ENCODE measurements around the gene SLC1A4. TPM values are rescaled to one million over a fixed set of nuclear protein-coding genes. Genes with fewer than 3 reads are reported as not detected.

Gene SLC1A4
- total and polyA plus RNA-seq, 10 of the 15 experiments (the other 5 are each of a cell fraction or from before 2014, with no cell fraction given): 10.8 to 43.2 (median 27.7) TPM

DNA sequence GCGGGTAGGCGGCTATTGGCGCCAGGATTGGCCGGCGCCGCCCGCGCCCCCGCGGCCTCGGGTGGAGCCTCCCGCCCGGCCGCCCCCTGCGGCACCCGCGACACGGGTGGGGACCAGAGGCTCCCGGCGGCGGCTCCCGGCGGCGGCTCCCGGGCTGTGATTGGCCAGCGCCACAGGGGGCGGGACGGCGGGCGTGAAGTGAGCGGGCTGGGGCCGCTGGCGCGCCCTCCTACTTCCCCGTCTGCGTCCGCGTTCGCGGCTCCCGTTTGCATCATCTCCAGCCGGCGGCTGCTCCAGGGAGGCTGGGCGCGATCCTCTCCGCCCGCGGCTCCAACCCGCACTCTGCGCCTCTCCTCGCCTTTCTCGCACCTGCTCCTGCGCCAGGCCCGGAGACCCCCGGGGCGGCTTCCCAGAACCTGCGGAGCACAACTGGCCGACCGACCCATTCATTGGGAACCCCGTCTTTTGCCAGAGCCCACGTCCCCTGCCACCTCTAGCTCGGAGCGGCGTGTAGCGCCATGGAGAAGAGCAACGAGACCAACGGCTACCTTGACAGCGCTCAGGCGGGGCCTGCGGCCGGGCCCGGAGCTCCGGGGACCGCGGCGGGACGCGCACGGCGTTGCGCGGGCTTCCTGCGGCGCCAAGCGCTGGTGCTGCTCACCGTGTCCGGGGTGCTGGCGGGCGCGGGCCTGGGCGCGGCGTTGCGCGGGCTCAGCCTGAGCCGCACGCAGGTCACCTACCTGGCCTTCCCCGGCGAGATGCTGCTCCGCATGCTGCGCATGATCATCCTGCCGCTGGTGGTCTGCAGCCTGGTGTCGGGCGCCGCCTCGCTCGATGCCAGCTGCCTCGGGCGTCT is at the start of gene SLC1A4 (continued):
- TF ChIP-seq MYC (IDR thresholded peaks at IDR 0.05; ENCODE audit: insufficient read depth, insufficient read length, insufficient replicate concordance, low read length, severe bottlenecking): no peak
- TF ChIP-seq RFX5 (IDR thresholded peaks at IDR 0.05; ENCODE audit: low read depth, low read length): no peak
- peak; percentile 36 for TF ChIP-seq RB1 (IDR thresholded peaks at IDR 0.05; ENCODE audit: borderline replicate concordance)
- TF ChIP-seq BHLHE40 (IDR thresholded peaks at IDR 0.05; ENCODE audit: borderline replicate concordance in 1 of 2, low read depth in 2 of 2, low read length in 1 of 2): peak in 1 of 2 experiments; percentile 78; a peak in 2 of 4 replicates
- no peak for TF ChIP-seq SMAD1 (IDR thresholded peaks at IDR 0.05; ENCODE audit: low read depth, partially characterized antibody)
- no peak for TF ChIP-seq RUNX3 (IDR thresholded peaks at IDR 0.05; ENCODE audit: low read length)
- peak; percentile 81 for TF ChIP-seq GATAD2B (conservative IDR thresholded peaks at IDR 0.05; ENCODE audit: low read depth)
- TF ChIP-seq JUND (IDR thresholded peaks at IDR 0.05; ENCODE audit: low read depth, low read length): no peak
- TF ChIP-seq, protein P1, sequence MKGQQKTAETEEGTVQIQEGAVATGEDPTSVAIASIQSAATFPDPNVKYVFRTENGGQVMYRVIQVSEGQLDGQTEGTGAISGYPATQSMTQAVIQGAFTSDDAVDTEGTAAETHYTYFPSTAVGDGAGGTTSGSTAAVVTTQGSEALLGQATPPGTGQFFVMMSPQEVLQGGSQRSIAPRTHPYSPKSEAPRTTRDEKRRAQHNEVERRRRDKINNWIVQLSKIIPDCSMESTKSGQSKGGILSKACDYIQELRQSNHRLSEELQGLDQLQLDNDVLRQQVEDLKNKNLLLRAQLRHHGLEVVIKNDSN (IDR thresholded peaks at IDR 0.05; ENCODE audit: borderline replicate concordance, extremely low read length, insufficient read depth, low read depth, low read length): no peak
- TF ChIP-seq CEBPB (IDR thresholded peaks at IDR 0.05; ENCODE audit: borderline replicate concordance in 1 of 2, low read depth in 2 of 2, low read length in 2 of 2): 0 out of 4 replicates have a peak, but pooled peaks of 1 of the 2 experiments have one; percentile 12
- TF ChIP-seq, protein P2, sequence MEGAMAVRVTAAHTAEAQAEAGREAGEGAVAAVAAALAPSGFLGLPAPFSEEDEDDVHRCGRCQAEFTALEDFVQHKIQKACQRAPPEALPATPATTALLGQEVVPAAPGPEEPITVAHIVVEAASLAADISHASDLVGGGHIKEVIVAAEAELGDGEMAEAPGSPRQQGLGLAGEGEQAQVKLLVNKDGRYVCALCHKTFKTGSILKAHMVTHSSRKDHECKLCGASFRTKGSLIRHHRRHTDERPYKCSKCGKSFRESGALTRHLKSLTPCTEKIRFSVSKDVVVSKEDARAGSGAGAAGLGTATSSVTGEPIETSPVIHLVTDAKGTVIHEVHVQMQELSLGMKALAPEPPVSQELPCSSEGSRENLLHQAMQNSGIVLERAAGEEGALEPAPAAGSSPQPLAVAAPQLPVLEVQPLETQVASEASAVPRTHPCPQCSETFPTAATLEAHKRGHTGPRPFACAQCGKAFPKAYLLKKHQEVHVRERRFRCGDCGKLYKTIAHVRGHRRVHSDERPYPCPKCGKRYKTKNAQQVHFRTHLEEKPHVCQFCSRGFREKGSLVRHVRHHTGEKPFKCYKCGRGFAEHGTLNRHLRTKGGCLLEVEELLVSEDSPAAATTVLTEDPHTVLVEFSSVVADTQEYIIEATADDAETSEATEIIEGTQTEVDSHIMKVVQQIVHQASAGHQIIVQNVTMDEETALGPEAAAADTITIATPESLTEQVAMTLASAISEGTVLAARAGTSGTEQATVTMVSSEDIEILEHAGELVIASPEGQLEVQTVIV (IDR thresholded peaks at IDR 0.05; ENCODE audit: borderline replicate concordance, partially characterized antibody): no peak
- no peak for TF ChIP-seq SRF (IDR thresholded peaks at IDR 0.05; ENCODE audit: low read depth in 2 of 2, low read length in 2 of 2)
- peak; percentile 56 for TF ChIP-seq NR2F1 (conservative IDR thresholded peaks at IDR 0.05)
- no peak for TF ChIP-seq HDAC2 (IDR thresholded peaks at IDR 0.05)
- TF ChIP-seq STAT1 (conservative IDR thresholded peaks at IDR 0.05): no peak
- no peak for TF ChIP-seq PRDM15 (CRISPR knock-in tag; IDR thresholded peaks at IDR 0.05)
- peak; percentile 70; the same call in 1 of the 2 replicates for TF ChIP-seq NFYB (IDR thresholded peaks at IDR 0.05; ENCODE audit: insufficient read depth, low read depth, low read length)
- no peak for TF ChIP-seq CBX5 (IDR thresholded peaks at IDR 0.05; ENCODE audit: low read depth)
- no peak for TF ChIP-seq CREM (IDR thresholded peaks at IDR 0.05; ENCODE audit: low read depth)
- TF ChIP-seq YY1 (IDR thresholded peaks at IDR 0.05; ENCODE audit: low read depth, low read length): 0 out of 2 replicates have a peak, but pooled peaks have one; percentile 21
- no peak for TF ChIP-seq CHD2 (IDR thresholded peaks at IDR 0.05; ENCODE audit: borderline replicate concordance, low read depth, low read length)
- peak; percentile 16; the same call in 1 of the 2 replicates for TF ChIP-seq MXI1 (IDR thresholded peaks at IDR 0.05; ENCODE audit: low read depth, low read length)

Data from GM12878 (cell line).